Mesenchymal stem cell (in vitro differentiated cells and primary cell): Measurements from ENCODE around the gene MEI1.

Experiments
- DNase-seq: peaks from one replicate; pipeline ENCODE4 v3.0.0-alpha.2; 2013
- H2AFZ ChIP-seq: one replicate; pipeline ENCODE4 v1.6.1; 2013; ENCODE audit warnings: low read depth, mild to moderate bottlenecking, control low read depth, inconsistent platforms, low read length, moderate library complexity
- H2AK5ac ChIP-seq: 2 replicates; pipeline ENCODE4 v1.6.1; 2013; ENCODE audit warnings: low read length, moderate library complexity, mild to moderate bottlenecking, inconsistent platforms; ENCODE audit not compliant: severe bottlenecking
- H2BK120ac ChIP-seq: one replicate; pipeline ENCODE4 v1.6.1; 2013; ENCODE audit warnings: low read depth, mild to moderate bottlenecking, inconsistent platforms, low read length, moderate library complexity
- H2BK12ac ChIP-seq, 2 experiments: one replicate each; pipeline ENCODE4 v1.6.1; 2013; ENCODE audit warnings: inconsistent platforms in 2 of 2, low read length in 2 of 2, mild to moderate bottlenecking in 2 of 2, moderate library complexity in 2 of 2, control low read depth in 1 of 2
- H2BK15ac ChIP-seq: one replicate; pipeline ENCODE4 v1.6.1; 2013; ENCODE audit warnings: mild to moderate bottlenecking, low read depth, inconsistent platforms; ENCODE audit not compliant: poor library complexity, severe bottlenecking
- H2BK5ac ChIP-seq: 2 replicates; pipeline ENCODE4 v1.6.1; 2013; ENCODE audit warnings: low read depth, mild to moderate bottlenecking, low read length, control low read depth, inconsistent platforms; ENCODE audit not compliant: poor library complexity, severe bottlenecking
- H3K14ac ChIP-seq, 2 experiments: one replicate each; pipeline ENCODE4 v1.6.1; 2013; ENCODE audit warnings: inconsistent platforms in 2 of 2, low read length in 2 of 2, control low read depth in 1 of 2, mild to moderate bottlenecking in 1 of 2, moderate library complexity in 1 of 2
- H3K18ac ChIP-seq, 2 experiments: one replicate each; pipeline ENCODE4 v1.6.1; 2013; ENCODE audit warnings: inconsistent platforms in 2 of 2, low read length in 2 of 2, control low read depth in 1 of 2, low read depth in 1 of 2, mild to moderate bottlenecking in 1 of 2
- H3K23ac ChIP-seq, 2 experiments: one replicate each; pipeline ENCODE4 v1.6.1; 2013; ENCODE audit warnings: inconsistent platforms in 2 of 2, low read length in 2 of 2, mild to moderate bottlenecking in 2 of 2, moderate library complexity in 2 of 2, control low read depth in 1 of 2
- H3K27ac ChIP-seq: 2 replicates; pipeline ENCODE4 v1.5.1; 2013; ENCODE audit warnings: mild to moderate bottlenecking, moderate library complexity, low read length, control low read depth, inconsistent platforms; ENCODE audit not compliant: poor library complexity, severe bottlenecking
- H3K27me3 ChIP-seq, 2 experiments: 2 replicates each; pipeline versions ENCODE4 v1.6.1 to v1.7.0; 2013; ENCODE audit warnings: low read length in 2 of 2, mild to moderate bottlenecking in 2 of 2, moderate library complexity in 2 of 2, control low read depth in 1 of 2, inconsistent platforms in 1 of 2; ENCODE audit not compliant: control insufficient read depth in 1 of 2, insufficient read depth in 1 of 2
- H3K36me3 ChIP-seq, 2 experiments: 2 replicates each; pipeline versions ENCODE4 v1.6.1 to v1.7.0; 2013; ENCODE audit warnings: low read length in 2 of 2, control low read depth in 1 of 2, inconsistent platforms in 1 of 2, low read depth in 1 of 2, mild to moderate bottlenecking in 1 of 2; ENCODE audit not compliant: insufficient read depth in 2 of 2, control insufficient read depth in 1 of 2
- H3K4ac ChIP-seq, 2 experiments: one replicate each; pipeline ENCODE4 v1.6.1; 2013; ENCODE audit warnings: inconsistent platforms in 2 of 2, low read length in 2 of 2, mild to moderate bottlenecking in 2 of 2, moderate library complexity in 2 of 2, control low read depth in 1 of 2, low read depth in 1 of 2
- H3K4me1 ChIP-seq: 2 replicates; pipeline ENCODE4 v1.6.1; 2013; ENCODE audit warnings: low read depth, low read length, control low read depth; ENCODE audit not compliant: control insufficient read depth, insufficient read depth
- H3K4me2 ChIP-seq: 2 replicates; pipeline ENCODE4 v1.6.1; 2013; ENCODE audit warnings: low read length, mild to moderate bottlenecking, inconsistent platforms; ENCODE audit not compliant: poor library complexity, severe bottlenecking
- H3K4me3 ChIP-seq, 2 experiments: 2 replicates each; pipeline versions ENCODE4 v1.5.1 to v1.7.0; 2013; ENCODE audit warnings: low read length in 2 of 2, mild to moderate bottlenecking in 2 of 2, control low read depth in 1 of 2, low read depth in 1 of 2; ENCODE audit not compliant: insufficient read depth in 1 of 2
- H3K79me1 ChIP-seq: replicated peaks from 2 replicates; pipeline ENCODE4 v1.6.1; 2013; ENCODE audit warnings: mild to moderate bottlenecking, control low read depth, low read length, inconsistent platforms; ENCODE audit not compliant: poor library complexity, severe bottlenecking
- H3K9ac ChIP-seq: 2 replicates; pipeline ENCODE4 v1.7.0; 2013; ENCODE audit warnings: mild to moderate bottlenecking, low read length, moderate library complexity
- H3K9me3 ChIP-seq: 2 replicates; pipeline ENCODE4 v1.7.0; 2013; ENCODE audit warnings: mild to moderate bottlenecking, low read length; ENCODE audit not compliant: control insufficient read depth
- H4K8ac ChIP-seq: one replicate; pipeline ENCODE4 v1.6.1; 2013; ENCODE audit warnings: inconsistent platforms, mild to moderate bottlenecking, low read length, moderate library complexity
- H4K91ac ChIP-seq: one replicate; pipeline ENCODE4 v1.6.1; 2013; ENCODE audit warnings: mild to moderate bottlenecking, low read length, inconsistent platforms
- WGBS: methylation state at CpG from one replicate; pipeline ENCODE4 v1.1.7; 2013; ENCODE audit warnings: mixed read lengths; 5-methylcytosine and 5-hydroxymethylcytosine counted together

Gene MEI1

GRCh38 chr22:41816241-41816640, 116.9 kb downstream of the MEI1 start:
- Histone ChIP-seq H3K18ac (no peak overlapping the region), H3K9me3 (no peaks in the 10 kb centered on the region), H3K27ac (no peak overlapping the region), H3K4ac (no peak overlapping the region), H2AFZ (no peak overlapping the region), H3K4me3 (no peak overlapping the region), H3K79me1 (peaks cover 21% of the 10 kb centered on the region), H2BK15ac (no peak overlapping the region), H3K9ac (no peak overlapping the region), H2BK12ac (no peak overlapping the region), H2AK5ac (no peak overlapping the region), H3K4me1 (no peaks in the 10 kb centered on the region), H4K91ac (no peak overlapping the region), H3K4me2 (no peak overlapping the region), H3K36me3 (peaks cover 10 to 27% of the 10 kb centered on the region in 2 experiments), H2BK5ac (no peak overlapping the region), H3K27me3 (no peaks in the 10 kb centered on the region), H3K23ac (no peak overlapping the region), H2BK120ac (no peak overlapping the region), H4K8ac (no peak overlapping the region), H3K14ac (no peak overlapping the region)
- 95% methylated on average over 1 of the region's 1 CpG for WGBS
- no peak for DNase-seq

DNA sequence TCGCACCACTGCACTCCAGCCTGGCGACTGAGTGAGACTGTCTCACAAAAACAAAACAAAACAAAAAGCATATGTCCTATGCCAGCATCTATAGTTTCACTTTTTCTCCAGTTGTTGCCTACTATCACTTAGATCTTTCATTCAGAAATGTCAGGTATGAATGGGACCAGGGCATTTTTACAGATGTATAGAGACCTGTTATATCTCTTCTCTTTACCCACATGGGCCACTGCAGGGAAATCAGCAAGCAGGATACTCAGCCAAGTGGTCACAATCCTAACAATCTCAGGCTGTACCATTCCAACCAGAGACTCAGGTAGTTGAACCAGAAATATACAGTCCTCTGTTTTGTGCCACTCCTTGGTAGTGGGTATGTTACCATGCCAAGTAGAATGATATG, 117.6 kb downstream of the MEI1 start:
- H3K14ac ChIP-seq, result no peak overlapping the region
- H2AFZ ChIP-seq, result no peak overlapping the region
- WGBS, result no CpG with 5 or more reads among the region's 2 CpGs
- H2AK5ac ChIP-seq, result no peak overlapping the region
- H3K9me3 ChIP-seq, result no peaks in the 10 kb centered on the region
- no peak overlapping the region for H3K9ac ChIP-seq
- no peak overlapping the region for H2BK15ac ChIP-seq
- H3K79me1 ChIP-seq, result peaks cover 21% of the 10 kb centered on the region
- H2BK120ac ChIP-seq, result no peak overlapping the region
- H3K27ac ChIP-seq, result no peak overlapping the region
- no peak overlapping the region for H4K8ac ChIP-seq
- no peaks in the 10 kb centered on the region for H3K27me3 ChIP-seq
- peaks cover 10 to 32% of the 10 kb centered on the region in 2 experiments for H3K36me3 ChIP-seq
- H3K4me1 ChIP-seq, result peaks cover 4% of the 10 kb centered on the region
- DNase-seq, result no peak
- no peak overlapping the region for H3K4me3 ChIP-seq
- H2BK5ac ChIP-seq, result no peak overlapping the region
- H3K18ac ChIP-seq, result no peak overlapping the region
- no peak overlapping the region for H4K91ac ChIP-seq
- no peak overlapping the region for H3K4me2 ChIP-seq
- H2BK12ac ChIP-seq, result no peak overlapping the region
- H3K23ac ChIP-seq, result no peak overlapping the region
- no peak overlapping the region for H3K4ac ChIP-seq

DNA sequence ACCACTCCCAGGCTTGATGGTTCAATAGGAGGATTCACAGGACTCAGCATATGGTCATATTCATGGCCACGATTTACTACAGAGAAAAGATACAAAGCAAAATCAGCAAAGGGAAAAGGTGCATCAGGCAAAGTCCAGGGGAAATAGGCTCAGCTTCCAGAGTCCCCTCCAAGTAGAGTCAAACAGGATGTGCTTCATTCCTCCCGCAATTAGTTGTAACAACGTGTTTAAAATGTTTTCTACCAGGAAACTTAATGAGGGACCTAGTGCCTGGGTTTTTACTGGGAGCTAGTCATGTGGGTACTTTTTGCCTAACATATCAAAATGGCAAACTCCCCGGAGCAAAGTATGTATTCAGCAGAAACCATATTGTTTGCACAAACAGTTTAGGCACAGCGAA, 118.7 kb downstream of the MEI1 start:
- 95% methylated on average over 5 of the region's 5 CpGs for WGBS
- Histone ChIP-seq H3K23ac (no peak overlapping the region), H3K4me1 (peaks cover 7% of the 10 kb centered on the region), H2AK5ac (no peak overlapping the region), H3K9me3 (no peaks in the 10 kb centered on the region), H2BK12ac (no peak overlapping the region), H3K27ac (no peak overlapping the region), H3K27me3 (no peaks in the 10 kb centered on the region), H4K91ac (no peak overlapping the region), H3K4me3 (no peak overlapping the region), H2BK120ac (no peak overlapping the region), H3K4ac (no peak overlapping the region), H2BK5ac (no peak overlapping the region), H3K9ac (no peak overlapping the region), H3K79me1 (peaks cover 16% of the 10 kb centered on the region), H3K4me2 (no peak overlapping the region), H4K8ac (no peak overlapping the region), H2AFZ (no peak overlapping the region), H3K18ac (no peak overlapping the region), H3K14ac (no peak overlapping the region), H2BK15ac (no peak overlapping the region), H3K36me3 (peaks cover 10 to 29% of the 10 kb centered on the region in 2 experiments)
- DNase-seq, result no peak

DNA sequence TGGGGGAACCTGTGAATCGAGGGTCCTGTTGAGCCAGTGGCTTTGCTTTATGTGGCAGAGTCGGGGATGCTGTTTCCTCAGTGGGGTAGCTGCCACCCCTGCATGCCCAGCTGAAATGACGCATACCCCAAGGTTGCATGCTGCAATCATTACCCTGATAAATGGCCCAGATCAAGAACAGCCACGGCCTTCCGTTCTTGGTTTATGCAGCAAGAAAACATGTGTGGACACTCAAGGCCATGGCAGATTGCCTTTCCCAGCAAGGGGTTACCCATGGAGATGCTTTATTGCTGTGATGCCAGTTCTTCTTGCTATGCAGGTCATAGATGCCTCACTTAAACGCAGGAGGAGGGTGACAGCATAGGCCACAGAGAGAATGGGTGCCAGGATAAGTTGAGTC, 119.3 kb downstream of the MEI1 start:
- no peaks in the 10 kb centered on the region for H3K9me3 ChIP-seq
- H3K27ac ChIP-seq, result no peak overlapping the region
- no peak overlapping the region for H2BK15ac ChIP-seq
- no peak overlapping the region for H3K4me3 ChIP-seq
- no peak for DNase-seq
- H3K36me3 ChIP-seq, result peaks cover 8 to 23% of the 10 kb centered on the region in 2 experiments
- H4K8ac ChIP-seq, result no peak overlapping the region
- no peak overlapping the region for H3K4ac ChIP-seq
- H2BK120ac ChIP-seq, result no peak overlapping the region
- H3K79me1 ChIP-seq, result peaks cover 12% of the 10 kb centered on the region
- no peaks in the 10 kb centered on the region for H3K27me3 ChIP-seq
- WGBS, result 96% methylated on average over 6 of the region's 6 CpGs
- H2AFZ ChIP-seq, result no peak overlapping the region
- no peak overlapping the region for H4K91ac ChIP-seq
- no peak overlapping the region for H2AK5ac ChIP-seq
- H3K9ac ChIP-seq, result no peak overlapping the region
- no peak overlapping the region for H3K4me2 ChIP-seq
- H3K4me1 ChIP-seq, result peaks cover 9% of the 10 kb centered on the region
- no peak overlapping the region for H3K23ac ChIP-seq
- H2BK5ac ChIP-seq, result no peak overlapping the region
- H3K18ac ChIP-seq, result no peak overlapping the region
- H3K14ac ChIP-seq, result no peak overlapping the region
- no peak overlapping the region for H2BK12ac ChIP-seq
